Inflammatory macrophage treated with lipopolysaccharide for 1 hour (primary cell): ENCODE data around the gene SLC9C1.

ENCODE experiments used
- DNase-seq, 2 donors: peaks; one replicate each; pipeline ENCODE4 v3.0.0-alpha.2; 2020 to 2022

SLC9C1 gene

GRCh38 chr3:112304611-112305010 is 10.6 kb upstream of the SLC9C1 start:
- DNase-seq: no peak

GRCh38 chr3:112303764-112304325 is 9.8 kb upstream of the SLC9C1 start:
- peak; percentile 16 to 17 for DNase-seq

- DNase-seq: no peak
These were observed 9.1 kb upstream of the SLC9C1 start for GRCh38 chr3:112302881-112303763.

GRCh38 chr3:112302150-112302830 is 8.3 kb upstream of the SLC9C1 start:
- DNase-seq: no peak

GRCh38 chr3:112298781-112299180 is 4.8 kb upstream of the SLC9C1 start:
- DNase-seq: no peak

GRCh38 chr3:112297714-112298113 is 3.7 kb upstream of the SLC9C1 start:
- DNase-seq: no peak

- DNase-seq: no peak
These were observed 5.0 kb downstream of the SLC9C1 start for GRCh38 chr3:112289011-112289410.

GRCh38 chr3:112280266-112280665 is 13.8 kb downstream of the SLC9C1 start:
- DNase-seq: no peak

- no peak for DNase-seq
These were observed 20.5 kb downstream of the SLC9C1 start for GRCh38 chr3:112273536-112273935.

- peak; percentile 45 to 56 for DNase-seq
These were observed 32.3 kb downstream of the SLC9C1 start for GRCh38 chr3:112261742-112262141.

- DNase-seq: no peak
These were observed 33.5 kb downstream of the SLC9C1 start for GRCh38 chr3:112260563-112260962.

- no peak for DNase-seq
These were observed 40.6 kb downstream of the SLC9C1 start for GRCh38 chr3:112253301-112253971.

GRCh38 chr3:112247900-112248299 is 46.1 kb downstream of the SLC9C1 start:
- no peak for DNase-seq

- DNase-seq: no peak
These were observed 46.7 kb downstream of the SLC9C1 start for GRCh38 chr3:112247350-112247749.

- DNase-seq: no peak
These were observed 60.9 kb downstream of the SLC9C1 start for GRCh38 chr3:112233083-112233482.

GRCh38 chr3:112231727-112232126 is 62.3 kb downstream of the SLC9C1 start:
- no peak for DNase-seq

GRCh38 chr3:112230033-112230432 is 64.0 kb downstream of the SLC9C1 start:
- DNase-seq: no peak

GRCh38 chr3:112228786-112229185 is 65.2 kb downstream of the SLC9C1 start:
- DNase-seq: no peak

GRCh38 chr3:112200317-112200666 is 93.7 kb downstream of the SLC9C1 start:
- DNase-seq: no peak

- DNase-seq: no peak
These were observed 94.2 kb downstream of the SLC9C1 start for GRCh38 chr3:112199622-112200316.

GRCh38 chr3:112197131-112197530 is 96.9 kb downstream of the SLC9C1 start:
- DNase-seq: no peak

GRCh38 chr3:112187300-112187699 is 106.7 kb downstream of the SLC9C1 start:
- no peak for DNase-seq
